ENCODE results near the gene PRELID3B. TPM values are rescaled to one million over a fixed set of nuclear protein-coding genes. Genes with fewer than 3 reads are reported as not detected.

The PRELID3B gene
- total and polyA plus RNA-seq, 2 of the 13 experiments (the other 11 are each of a cell fraction or from before 2014, with no cell fraction given): 23.3 to 42.6 TPM

- TF ChIP-seq POGK (CRISPR knock-in tag; conservative IDR thresholded peaks at IDR 0.05) (no peak), ZNF280D (CRISPR knock-in tag; IDR thresholded peaks at IDR 0.05) (0 out of 2 replicates have a peak, but pooled peaks have one; percentile 47), POLR2AphosphoS2 (IDR thresholded peaks at IDR 0.05; ENCODE audit: low read depth, low read length) (no peak), ZNF552 (CRISPR knock-in tag; IDR thresholded peaks at IDR 0.05; ENCODE audit: borderline replicate concordance) (no peak; the same call in 1 of the 2 replicates), ZNF460 (CRISPR knock-in tag; IDR thresholded peaks at IDR 0.05; ENCODE audit: borderline replicate concordance) (no peak), CTCF (CRISPR knock-in tag; IDR thresholded peaks at IDR 0.05) (peak; percentile 9; the same call in 1 of the 2 replicates), GRHL1 (CRISPR knock-in tag; conservative IDR thresholded peaks at IDR 0.05) (no peak), SCMH1 (CRISPR knock-in tag; IDR thresholded peaks at IDR 0.05; ENCODE audit: borderline replicate concordance) (no peak), MAF1 (CRISPR knock-in tag; IDR thresholded peaks at IDR 0.05; ENCODE audit: borderline replicate concordance) (no peak), CC2D1A (CRISPR knock-in tag; IDR thresholded peaks at IDR 0.05) (no peak), ZNF672 (CRISPR knock-in tag; IDR thresholded peaks at IDR 0.05) (no peak), ZNF256 (CRISPR knock-in tag; conservative IDR thresholded peaks at IDR 0.05) (no peak), LRRFIP1 (CRISPR knock-in tag; conservative IDR thresholded peaks at IDR 0.05) (no peak), ZNF740 (CRISPR knock-in tag; IDR thresholded peaks at IDR 0.05) (no peak), SMAD9 (CRISPR knock-in tag; IDR thresholded peaks at IDR 0.05) (no peak), FOXJ3 (CRISPR knock-in tag; IDR thresholded peaks at IDR 0.05; ENCODE audit: borderline replicate concordance) (no peak)
These were observed 37.6 kb downstream of the PRELID3B start (continued) for GRCh38 chr20:59004763-59005522.

Data from HepG2 (cell line).